Hematopoietic multipotent progenitor cell treated with erythropoietin and hydrocortisone succinate and interleukin-3 and kit ligand, for 4 days (in vitro differentiated cells): ENCODE measurements around the gene APOH.

Experiments used
- DNase-seq: peaks from one replicate; pipeline ENCODE4 v3.0.0-alpha.2; 2015

APOH gene

DNA sequence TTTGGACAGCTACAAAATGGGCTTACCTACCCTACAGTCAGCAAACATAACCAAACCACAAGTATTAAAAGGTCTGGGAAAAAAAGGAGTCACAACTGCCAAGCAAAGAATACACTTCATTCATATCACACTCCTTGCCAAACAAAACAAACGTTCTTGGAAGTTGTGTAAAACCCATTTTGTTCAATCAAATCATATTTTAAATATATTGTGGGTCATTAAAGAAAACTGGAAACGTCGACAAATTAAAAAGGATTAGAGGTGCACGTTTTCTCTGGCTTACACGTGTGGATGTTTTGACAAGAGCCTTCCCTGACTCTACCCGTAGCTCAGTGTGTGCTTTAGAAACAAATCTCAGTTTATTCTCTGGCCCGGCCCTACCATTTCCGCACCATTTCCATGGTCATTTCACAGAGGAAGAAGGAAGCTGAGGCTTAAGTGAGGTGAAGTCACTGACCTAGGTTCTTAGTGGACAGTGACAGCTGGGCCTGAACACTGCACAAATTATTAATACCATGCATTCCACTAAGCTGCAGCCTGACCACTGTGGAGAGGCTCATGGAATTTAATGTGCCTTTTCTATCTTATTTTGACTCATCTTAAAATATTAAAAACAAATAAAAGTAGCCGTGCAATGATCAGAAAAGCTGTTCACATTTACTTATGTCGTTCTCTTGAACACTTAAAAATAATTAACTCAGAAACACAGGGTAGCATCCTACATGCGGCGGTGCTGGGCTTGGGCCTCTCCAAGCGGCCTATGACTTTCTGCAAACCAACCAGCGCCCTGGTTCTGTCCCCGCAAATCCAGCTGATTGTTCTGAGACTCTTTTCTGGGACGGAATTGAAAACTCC is 38.2 kb downstream of the APOH start:
- peak; percentile 5 for DNase-seq

DNA sequence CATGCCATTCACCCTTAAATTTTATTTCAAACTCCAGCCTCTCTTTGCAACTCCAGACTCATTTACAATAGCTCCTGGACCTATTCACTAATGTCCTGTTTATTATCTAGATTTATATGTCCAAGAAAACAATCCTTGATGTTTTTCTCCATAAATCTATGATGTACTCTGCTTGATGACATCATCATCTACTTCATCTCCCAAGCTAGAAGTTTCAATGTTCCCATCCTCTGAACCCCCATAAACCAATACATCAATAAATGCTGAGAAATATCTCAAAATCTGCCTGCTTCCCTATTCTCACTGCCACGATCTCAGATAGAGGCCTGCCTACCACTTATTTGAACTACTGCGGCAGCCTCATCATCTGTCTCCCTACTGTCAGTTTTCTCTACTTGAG is 41.5 kb downstream of the APOH start:
- DNase-seq: no peak

DNA sequence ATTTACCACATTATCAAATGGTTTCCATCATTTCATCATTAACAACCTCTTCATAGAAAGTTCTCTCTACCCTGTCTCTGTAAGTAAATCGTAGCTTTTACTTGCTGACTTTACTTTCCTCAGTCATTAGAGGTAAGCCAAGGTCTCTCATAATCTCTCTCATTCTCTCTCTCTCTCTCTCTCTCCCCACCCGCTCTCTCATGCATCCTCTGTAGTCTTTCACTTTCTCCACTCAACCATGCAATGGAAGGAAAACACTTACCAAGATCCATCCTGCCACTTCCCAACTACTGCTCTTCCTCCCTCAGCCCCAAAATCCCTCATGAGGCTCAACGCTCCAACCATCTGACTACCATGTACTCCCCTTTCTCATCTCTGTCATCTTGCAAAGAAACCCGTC is 43.4 kb downstream of the APOH start:
- DNase-seq: no peak

DNA sequence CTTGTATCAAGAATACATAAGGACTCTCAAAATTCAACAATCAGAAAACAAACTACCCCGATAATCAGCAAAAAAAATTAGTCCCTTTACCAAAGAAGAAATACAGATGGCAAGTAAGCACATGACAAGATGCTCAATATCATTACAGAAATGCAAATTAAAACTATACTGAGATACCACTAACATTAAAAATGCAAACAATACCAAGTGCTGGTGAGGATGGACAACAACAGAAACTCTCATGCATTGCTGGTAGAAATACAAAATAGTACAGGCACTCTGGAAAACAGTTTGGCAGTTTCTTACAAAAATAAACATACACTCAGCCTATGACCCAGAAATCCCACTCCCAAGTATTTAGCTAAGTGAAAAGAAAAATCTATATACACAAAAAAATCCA is 44.8 kb downstream of the APOH start:
- DNase-seq: no peak

DNA sequence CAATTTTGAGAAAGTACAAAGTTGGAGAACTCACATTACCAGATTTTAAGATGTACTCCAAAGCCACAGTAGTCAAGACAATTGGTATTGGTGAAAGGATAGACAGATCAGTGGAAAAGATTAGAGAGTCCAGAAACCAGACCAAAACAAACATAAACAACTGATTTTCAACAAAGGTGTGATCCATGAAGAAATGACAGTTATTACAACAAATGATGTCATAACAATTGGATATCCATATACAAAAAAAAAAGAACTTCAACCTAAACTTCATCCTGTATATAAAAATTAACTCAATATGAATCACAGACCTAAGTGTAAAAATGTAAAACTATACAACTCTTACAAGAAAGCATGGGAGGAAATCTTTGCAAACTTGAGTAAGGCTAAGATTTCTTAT is 45.7 kb downstream of the APOH start:
- DNase-seq: no peak

DNA sequence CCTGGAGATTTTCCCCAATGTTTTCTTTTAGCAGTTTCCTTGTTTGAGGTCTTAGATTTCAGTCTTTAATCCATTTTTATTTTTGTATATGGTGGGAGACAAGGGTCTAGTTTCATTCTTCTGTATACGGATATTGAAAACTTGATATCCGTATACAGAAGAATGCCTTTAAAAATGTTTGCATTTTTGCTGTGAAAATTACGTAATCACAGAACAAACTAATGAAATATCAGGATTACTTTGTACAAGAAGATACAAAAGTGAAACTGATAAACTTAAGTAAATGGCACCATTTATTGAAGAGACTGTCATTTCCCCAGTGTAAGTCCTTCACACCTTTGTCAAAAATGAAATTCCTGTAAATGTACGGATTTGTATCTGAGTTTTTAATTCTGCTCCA is 50.6 kb downstream of the APOH start:
- DNase-seq: no peak

DNA sequence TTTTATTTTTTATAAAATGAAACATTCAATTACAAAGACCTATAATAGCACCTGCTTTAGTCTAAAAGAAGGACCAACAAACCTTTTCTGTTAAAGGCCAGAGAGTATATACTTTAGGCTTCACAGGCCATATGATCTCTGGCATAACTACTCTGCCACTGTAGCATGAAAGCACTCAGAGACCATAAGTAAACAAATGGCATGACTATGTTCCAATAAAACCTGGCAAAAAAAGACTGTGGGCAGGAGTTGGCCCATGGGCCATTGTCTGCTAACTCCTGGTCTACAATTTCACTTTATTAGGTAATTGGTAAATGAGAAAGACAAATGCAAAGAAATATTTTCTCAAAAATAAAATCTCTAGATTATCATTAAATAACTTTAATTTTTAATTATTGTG is 52.2 kb downstream of the APOH start:
- no peak for DNase-seq

DNA sequence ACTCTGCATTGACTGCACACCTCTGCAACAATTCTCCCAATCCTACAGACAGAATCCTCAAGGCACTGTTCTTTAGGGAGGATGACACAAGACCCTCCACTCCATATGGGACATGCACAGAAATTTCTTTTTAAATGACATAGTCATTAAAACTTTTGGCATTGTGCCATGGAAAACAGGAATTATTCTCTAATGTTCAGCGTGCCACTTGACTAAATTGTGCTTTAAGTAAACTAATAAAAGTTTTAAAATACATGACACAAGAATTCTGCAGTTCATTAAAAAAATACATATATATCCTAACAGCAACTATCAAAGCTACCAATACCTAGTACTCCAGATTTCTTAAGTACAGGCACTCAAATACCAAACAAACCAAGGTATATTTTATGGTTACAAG is 53.3 kb downstream of the APOH start:
- DNase-seq: no peak

DNA sequence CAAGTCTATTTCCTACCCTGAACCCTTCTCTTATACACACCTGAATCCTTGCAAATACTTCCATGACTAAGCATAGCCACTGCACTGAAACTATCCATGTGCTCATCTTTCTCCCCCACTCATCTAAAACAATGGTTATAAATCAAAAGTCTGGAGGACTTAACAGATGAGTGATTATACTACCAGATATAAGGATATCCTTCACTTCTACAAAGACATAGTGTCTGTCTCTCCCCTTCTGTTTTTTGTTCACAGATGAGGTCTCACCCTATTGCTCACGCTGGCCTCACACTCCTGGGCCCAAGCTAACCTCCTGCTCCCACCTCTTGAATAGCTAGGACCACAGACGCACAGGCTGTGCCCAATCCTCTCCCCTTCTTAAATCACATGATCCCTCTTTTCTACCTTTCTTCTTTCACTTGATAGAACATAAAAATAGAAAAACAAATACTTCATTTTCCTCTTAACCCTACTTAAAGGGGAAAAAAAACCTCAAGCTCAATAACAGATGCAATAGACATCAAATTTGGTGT is 56.5 kb downstream of the APOH start:
- no peak for DNase-seq

DNA sequence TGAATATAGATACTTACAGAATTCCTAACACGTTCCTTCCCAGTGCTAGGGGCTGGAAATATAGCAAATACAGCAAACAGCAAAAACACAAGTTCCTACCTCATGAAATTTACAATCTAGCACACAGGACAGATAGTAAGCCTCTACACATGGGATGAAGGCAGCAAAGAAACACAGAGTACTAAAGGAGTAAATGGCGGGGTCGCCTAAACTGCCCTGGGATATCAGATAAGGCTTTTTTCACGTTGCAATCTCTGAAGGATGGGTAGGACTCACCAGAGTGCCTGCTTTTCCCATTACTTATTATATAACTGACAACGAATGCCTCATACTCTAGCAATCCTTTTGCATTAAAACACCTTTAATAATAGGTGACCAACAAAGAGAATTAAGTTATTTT is 57.1 kb downstream of the APOH start:
- no peak for DNase-seq

DNA sequence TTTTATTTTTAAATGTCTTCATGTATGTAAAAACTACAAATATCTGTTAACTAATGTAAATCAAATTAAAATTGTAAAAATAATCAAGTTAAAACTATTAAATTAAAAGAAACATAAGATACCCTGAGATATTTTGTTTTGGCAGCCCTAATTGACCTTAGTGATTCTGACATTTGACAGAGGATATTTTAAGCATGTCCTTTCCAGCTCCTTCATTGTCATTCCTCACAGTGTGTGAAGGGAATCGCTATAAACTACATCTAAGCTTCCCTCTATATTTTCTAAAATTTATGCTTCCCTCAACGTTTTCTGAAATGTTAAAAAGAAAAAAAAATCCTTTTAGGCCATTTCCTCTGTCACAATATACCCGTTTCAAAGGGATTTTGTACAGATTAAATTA is 57.5 kb downstream of the APOH start:
- DNase-seq: no peak

DNA sequence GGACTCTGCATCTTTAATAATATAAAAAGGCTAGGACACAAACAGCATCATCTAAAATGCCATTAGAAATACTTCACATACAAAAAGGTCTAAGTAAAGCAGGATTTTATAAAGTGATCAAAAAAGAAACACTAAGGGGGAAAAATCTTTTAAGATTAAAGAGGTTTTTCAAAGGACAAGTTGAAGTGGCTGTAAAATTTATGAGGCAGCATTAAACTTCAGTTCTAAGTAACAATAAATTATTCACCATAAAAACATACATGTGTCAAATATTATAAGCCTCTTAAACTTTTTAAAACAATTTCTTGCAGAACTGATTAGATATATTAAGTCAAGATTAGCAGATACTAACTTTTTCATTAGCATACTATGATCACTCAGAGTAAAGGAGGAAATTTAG is 58.0 kb downstream of the APOH start:
- DNase-seq: no peak

DNA sequence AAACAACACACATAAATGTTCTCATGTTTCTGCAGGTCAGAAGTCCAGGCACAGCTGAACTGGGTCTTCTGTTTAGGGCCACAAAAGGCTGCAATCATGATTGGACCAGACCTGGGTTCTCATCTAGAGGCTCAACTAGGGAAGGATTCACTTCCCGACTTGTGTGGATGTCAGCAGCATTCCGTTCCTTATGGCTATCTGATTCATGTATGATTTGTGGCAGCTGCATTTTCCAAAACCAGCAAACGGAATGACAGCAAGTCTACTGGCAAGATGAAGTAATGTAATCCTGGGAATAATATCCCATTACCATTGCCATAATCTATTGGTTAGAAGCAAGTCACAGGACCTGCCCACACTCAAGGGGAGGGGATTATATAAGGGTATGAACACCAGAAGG is 59.4 kb downstream of the APOH start:
- no peak for DNase-seq

DNA sequence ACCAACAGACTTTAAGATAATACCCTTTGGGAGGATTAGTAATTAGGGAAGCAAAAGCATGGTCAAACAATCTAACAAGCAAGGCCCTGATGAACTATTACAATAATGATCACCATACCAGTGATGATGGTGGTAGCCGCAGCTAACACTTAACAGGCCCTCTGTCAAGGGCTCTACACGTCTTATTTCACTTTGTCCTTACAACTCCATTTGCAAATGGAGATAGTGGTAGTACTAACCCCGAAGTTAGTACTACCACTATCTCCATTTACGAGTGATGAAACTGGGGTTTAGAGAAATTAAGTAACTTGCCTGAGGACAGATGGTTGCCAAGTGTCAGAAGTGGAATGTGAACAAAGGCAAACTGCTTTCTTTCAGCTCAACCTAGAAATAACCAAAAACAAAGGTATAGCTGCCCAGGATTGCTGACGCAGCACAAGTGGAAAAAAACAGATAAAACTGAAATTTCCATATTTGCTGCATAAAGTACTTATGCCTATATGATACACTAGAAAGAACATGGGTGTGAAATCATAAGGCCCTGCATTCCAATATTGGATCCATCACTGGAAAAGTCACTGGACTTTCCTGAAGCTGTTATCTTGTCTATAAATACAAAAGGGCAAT is 61.9 kb downstream of the APOH start:
- no peak for DNase-seq

DNA sequence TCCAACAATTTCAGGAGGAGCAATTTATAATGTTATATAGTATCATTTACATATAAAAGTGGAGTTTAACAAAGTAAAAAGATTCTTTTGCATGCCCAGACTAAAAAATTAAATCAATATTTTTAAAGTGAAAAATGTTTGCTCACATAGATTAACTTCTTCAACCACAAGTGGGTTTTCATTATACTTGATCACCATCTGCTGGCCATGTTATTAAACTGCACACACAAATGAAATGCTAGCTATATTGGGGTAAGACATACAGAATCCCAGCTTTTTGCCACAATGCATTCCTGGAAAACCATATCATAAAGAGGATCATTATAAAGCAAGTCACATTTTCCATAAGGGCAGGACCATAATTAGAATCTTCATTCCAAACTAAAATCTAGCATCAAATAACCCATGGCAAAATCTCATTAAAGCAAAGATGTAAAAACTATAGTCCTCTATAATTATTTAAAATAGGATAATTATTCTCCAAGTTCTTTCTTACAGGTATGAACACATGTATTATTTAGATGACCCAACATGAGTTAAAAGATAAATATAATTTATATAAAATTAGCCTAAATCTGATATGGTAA is 63.6 kb downstream of the APOH start:
- peak; percentile 69 for DNase-seq
